ENCODE measurements around the gene LRRC8D.

LRRC8D gene

DNA sequence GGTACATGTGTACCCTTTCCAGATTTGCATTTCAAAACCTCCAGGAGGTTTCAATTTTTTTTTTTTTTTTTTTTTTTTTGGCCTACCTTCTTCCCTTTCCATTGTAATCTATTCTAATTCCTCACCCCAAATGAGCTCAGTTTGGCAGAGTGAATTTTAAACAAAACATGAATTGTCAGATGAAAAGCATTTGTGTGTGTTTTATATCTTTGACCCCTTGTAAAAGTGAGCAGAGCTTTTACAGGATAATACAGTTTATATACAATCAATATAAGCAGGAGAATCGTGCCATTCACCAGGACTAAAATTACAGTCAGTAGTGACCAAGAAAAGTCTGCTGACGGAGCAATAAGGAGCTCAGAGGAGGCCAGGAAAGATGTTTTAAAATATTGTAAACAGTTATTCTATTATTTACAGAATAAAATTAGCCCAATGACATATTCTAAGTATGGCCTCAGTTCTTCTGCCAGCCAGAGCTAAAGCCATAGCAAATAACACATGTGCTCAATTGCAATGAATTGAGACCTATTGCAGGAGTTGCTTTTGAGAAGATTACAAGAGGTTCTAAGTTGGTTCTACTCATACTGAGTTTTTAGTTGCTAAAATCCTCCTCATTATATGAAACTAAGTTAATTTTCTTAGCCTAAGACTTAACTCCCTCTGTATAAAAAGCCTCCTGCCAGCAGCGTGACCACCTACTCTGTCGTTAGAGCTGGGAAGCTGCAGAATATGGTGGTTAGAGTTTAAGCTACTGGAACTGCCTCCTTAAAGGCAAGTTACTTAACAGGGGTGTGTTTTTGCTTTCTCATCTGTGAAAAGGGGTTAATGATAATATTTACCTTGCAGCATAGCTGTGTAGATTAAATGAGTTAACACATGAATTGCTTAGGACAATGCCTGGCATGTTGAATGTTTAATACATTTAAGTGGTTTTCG is 123.3 kb downstream of the LRRC8D start:
- DNase-seq = no peak

DNA sequence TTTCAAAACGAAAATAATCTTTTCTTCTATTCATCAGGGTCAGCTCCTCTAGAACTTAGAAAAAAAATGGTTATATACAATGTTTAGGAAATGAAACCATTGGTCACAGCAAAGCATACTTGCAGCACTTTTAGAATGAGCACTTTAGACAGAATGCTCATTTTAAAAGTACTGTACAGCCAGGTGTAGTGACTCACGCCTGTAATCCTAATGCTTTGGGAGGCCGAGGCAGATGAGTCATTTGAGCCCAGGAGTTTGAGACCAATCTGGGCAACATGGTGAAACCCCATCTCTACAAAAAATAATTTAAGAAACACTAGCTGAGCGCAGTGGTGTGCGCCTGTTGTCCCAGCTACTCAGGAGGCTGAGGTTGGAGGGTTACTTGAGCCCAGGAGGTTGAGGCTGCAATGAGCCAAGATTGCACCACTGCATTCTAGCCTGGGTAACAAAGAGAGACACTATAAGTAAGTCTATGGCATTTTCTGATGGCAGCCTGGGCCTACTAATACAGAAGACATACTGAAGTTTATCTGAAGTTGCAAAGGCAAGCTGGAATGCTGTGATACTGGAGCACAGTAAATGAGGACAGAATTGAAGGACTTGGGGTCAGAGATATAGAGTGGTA is 125.1 kb downstream of the LRRC8D start:
- DNase-seq = no peak

- no peak for DNase-seq
Observed at GRCh38 chr1:89946532-89946931, 125.7 kb downstream of the LRRC8D start.

DNA sequence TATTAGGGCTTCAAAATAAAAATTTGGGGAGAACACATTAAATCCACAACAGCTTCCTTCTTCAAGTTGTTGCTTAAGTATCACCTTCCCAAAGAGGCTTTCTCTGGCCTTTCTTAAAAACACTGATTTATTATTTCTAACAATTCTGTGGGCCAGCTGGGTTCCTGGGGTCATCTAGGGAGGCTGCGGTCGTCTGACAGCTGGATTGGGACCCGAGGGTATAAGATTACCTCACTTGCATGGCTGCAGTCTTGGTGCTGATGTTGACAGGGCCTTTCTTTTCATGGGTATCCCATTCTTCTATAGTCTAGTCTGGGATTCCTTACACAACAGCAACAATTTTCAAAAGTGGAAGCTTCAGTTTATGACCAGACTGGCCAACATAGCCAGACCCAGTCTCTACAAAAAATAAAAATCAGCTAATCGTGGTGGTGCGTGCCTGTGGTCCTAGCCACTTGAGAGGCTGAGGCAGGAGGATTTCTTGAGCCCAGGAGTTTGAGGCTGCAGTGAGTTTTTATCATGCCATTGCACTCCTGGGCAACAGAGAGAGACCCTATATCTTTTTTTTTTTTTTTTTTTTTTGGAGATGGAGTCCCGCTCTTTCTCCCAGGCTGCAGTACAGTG is 128.0 kb downstream of the LRRC8D start:
- no peak for DNase-seq

GRCh38 chr1:89949991-89950624 is 129.3 kb downstream of the LRRC8D start:
- DNase-seq = no peak

- no peak for DNase-seq
Observed at GRCh38 chr1:89950703-89951102, 129.9 kb downstream of the LRRC8D start.

DNA sequence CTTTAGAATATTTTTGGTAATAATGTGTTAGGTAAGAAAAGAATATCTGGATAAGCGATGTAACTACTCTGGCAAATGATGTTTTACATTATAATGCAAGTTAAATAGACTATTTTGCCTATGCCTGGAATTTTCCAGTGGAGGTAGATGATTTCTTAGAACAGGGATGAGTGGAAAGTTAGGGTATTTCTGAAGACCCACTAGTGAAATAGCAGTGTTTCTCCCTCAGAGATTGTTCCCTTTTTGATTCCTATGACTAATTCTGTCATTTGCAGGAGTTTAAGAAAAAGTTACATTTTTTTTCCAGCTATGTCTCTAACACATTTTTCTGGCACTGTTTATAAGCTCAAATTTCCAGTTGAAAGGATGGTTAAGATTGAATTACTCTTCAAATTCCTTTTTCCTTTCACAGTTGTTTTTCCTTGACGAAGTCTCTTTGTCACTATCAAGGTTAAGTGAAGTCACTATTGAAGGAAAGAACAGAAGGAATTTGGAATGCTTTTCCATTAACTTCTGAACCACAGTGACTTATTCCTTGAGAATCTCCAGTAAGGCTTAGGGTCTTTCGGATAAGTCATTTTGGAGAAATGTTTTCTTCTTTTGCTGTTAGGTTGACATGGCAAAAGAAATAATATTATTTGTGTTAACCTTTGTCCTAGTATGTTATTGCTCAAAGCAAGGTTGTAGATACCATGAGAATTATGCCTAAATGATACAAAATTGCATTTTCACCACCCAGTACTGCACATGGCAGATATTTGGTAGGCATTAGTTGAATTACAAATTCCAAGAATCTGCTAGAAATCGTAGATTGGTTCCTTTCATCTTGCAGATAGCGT is 131.2 kb downstream of the LRRC8D start:
- no peak for DNase-seq

DNA sequence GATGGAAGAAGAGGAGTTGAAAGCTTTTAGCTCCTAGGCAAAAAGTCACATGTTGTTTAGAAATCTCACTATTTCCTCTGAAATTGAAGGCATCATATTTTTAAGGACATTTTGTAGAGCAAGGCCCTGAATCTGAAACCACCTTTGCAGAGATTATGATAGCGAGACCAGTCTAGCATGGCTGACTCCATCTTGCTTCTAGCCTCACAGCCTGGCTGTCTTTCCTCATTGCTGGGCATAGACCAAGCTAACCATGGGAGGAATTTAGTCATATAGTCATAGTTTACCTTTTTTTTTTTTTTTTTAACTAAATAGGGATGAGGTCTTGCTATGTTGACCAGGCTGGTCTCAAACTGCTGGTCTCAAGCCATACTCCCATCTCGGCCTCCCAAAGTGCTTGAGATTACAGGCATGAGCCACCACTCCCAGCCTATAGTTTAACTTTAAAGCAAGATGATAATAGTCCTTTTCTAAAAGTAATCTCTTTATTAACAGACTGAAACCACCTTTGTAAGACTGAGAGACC is 131.8 kb downstream of the LRRC8D start:
- no peak for DNase-seq

DNA sequence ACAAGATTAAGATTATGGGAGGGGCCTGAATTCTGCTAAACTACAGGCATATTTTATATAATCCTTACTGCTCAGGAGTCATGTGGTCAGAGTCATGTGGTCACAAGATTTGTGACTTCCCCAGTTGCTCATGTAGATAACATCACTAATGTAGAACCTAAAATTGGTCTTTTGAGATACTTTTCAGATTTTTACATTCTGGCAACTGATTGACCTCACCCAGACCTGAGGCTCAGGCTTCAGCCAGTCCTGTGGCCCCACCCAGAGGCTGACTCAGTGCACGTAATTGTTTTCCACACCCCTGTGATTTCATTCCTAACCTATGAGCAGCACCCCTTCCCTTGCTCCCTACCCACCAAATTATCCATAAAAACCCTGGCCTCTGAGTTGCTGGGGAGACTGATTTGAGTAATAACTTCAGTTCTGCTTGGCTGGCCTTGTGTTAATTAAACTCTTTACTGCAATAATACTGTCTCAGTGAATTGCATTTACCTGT is 132.3 kb downstream of the LRRC8D start:
- no peak for DNase-seq

DNA sequence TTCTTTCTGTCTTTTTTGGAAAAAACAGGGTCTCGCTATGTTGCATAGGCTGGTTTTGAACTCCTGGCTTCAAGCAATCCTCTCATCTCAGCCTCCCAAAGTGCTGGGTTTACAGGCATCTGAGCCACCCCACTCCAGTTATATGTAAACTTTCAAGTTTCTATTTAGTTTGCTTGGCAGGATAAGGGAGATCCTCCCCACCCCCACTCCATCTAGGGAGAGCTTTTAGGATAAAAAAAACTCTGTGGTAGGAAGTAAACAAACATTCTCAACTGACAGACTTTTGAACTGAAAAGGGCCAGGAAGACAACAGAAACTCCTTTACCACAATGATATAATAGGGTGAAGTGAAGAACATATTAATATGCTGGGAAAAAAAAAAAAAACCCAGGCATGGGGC is 133.1 kb downstream of the LRRC8D start:
- no peak for DNase-seq

DNA sequence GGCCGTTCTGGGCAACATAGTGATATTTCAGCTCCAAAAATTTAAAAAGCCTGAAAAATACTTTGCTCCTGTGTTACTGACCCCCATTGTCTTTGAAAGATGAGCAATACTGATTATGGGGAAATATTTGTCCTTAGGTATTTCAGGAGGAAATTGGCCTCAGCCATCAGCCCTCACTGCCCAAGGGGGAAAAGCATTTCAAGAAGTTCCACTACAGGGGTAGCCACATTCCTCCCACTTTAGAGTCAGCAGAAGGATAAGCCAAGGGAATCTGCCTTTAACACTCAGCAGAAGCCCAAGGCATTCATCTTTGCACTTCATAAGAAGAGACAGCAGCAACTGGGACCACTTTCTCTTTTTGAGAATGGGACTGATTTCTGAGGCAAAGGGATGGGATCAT is 133.6 kb downstream of the LRRC8D start:
- no peak for DNase-seq

DNA sequence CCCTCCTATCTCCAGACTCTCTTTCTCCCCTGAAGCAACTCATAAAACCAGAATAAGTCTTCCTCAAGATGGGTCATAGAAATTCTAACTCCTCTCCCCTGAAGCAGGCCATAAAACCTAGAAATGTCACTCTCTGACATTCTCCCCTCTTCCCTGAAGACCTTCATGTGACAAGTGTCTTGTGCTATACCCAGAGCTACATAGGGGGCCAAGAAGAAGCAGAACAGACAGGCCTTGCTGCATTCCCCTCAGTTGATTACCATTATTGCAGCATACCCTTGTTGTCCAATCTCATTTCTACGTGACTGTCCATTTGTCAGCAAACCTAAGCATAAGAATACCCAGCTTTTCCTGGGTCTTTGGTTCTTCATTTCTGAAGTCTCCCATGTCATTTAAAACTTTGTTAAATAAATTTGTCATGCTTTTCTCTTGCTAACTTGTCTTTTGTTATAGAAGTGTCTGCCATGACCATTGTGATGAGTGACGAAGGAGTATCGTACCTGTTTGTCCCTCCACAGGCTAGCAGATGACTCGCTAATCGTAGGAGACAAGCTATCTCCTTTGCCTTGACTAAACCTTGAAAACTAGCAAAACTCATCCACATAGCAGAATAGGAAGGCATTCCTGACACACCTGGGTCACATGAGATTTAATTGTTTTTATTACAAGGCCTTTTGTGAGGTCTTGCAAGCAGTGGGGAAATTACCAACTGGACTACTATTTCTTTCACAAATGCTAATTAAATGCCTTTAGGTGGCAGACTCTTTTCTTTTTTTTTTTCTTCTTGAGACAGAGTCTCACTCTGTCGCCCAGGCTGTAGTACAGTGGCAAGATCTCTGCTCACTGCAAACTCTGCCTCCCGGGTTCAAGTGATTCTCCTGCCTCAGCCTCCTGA is 134.7 kb downstream of the LRRC8D start:
- DNase-seq = no peak

DNA sequence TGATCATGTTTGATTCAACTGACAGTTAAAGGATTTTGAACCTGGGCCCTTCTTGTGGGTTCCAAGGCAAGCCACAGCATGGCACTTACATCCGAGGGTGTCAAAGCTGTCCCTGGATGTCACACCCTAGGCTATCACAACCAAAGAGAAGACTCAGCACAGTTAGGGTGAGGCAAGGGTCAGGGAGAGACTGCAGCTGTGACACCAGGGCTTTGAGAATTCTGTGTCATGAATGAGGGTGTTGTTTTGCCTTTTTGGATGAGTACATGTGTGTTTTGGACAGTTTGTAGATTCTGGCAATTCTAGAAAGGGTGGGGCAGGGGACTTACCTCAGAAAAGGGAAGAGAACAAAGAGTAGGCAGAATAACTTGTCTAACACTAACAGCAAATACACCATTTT is 136.3 kb downstream of the LRRC8D start:
- no peak for DNase-seq

DNA sequence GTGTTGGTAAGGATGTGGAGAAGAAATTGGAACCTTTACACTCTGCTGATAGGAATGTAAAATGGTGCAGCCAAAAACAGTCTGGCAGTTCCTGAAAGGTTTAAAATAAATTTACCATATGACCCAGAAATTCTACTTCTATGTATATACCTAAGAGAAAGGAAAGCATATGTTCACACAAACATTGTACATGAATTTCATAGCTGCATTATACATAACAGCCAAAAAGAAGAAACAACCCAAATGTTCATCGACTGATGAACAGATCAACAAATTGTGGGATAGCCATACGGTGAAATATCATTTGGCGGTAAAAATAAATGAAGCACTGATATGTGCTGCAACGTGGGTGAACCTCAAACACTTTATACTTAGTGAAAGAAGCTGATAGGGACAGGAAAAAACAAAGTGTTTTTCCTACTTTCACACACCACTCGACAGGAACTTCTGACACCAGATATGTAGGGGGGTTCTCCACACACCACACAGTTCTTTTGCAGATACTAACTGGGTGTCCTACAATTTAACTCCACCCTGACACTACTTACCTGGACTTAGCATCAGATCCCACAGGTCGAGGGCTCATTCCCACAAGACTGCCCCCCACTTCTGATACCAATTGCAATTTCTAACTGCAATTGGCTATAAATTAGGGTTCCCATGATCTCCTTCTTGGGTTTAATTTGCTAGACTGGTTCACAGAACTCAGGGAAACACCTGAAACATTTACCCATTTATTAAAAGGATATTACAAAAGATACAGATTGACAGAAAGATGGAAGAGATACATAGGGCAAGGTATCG is 138.2 kb downstream of the LRRC8D start:
- DNase-seq = no peak

GRCh38 chr1:89959719-89960118 is 138.9 kb downstream of the LRRC8D start:
- DNase-seq = no peak

DNA sequence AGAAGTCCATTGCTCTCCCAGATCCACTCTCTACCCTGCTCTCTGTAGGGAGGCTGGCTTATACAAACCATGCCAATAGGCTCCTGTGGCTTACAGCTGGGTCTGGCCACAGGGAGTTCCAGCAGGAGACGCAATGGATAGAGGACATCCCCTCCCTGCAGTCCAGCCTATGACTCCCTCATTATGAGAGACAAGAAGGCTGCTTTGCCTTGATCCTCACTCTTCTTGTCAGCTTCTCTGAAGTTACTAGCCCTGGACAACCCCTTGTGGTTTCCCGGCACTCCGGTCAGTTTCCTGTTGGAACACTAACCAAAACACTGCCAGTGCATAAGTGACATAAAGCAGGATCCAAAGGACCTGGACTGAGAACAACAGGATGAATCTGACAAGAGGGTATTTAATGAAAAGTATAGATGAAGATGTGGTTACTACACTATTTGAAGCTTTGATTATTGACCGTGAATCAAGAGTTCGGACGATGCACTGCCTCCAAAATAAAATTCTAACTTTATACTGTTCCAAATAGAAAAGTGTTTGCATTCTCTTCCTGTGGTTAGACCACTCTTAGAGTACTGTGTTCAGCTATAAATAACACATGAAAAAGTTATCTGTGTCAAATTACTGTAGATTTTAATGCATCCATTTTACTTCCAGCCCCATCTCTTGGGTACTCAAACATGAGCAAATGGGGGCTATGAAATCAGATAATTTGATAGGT is 141.4 kb downstream of the LRRC8D start:
- no peak for DNase-seq

DNA sequence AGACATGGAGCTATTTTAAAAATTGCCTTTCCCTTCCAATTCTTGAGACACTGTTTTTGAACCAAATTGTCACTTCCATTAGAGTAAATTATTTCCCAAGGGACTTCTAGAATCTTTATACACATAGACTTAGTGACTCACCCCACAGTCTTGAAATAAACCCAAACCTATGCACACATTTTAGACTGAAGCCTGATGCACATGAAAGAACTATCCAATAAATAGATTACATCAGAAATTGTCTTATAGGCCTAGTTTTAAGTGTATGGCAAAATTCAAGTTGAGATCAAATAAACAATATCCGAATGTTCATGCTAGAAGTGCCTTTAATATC is 141.9 kb downstream of the LRRC8D start:
- DNase-seq = no peak

DNA sequence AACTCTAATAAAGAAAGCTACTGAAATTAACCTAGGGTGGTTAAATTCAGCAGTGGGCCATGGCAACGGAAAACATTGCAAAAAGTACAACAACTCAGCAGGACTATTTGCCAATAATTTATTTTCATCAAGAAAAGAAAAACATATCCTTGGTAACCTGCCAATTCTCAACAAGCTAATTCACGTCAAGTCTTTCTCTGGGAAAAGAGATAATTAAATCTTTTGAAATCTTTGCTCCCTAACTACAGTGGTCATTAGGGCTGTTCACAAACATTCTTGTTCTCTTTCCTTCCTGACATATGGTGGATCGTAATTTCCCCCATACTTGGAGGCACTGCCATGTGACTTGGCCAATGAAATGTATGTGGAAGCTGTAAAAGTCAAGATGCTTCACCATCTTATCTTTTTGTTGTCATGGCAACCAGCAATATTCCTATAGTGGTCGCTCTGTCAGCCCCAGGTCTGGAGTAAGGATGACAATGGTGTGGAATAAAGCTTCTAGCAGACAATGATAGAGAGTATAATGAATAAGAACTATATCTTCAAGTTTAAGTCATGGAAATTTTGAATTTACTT is 144.4 kb downstream of the LRRC8D start:
- no peak for DNase-seq

GRCh38 chr1:89966656-89967055 is 145.8 kb downstream of the LRRC8D start:
- no peak for DNase-seq
